Muscle of back (tissue), 13 donors: ENCODE measurements around the gene HRCT1. TPM values are rescaled to one million over a fixed set of nuclear protein-coding genes. Genes with fewer than 3 reads are reported as not detected.
"Not testable (repeated sequence)": the region's sequence is repeated elsewhere in the genome, so short reads cannot be mapped to it uniquely, and the experiment has no call there.

Experiments used
- DNase-seq, 3 donors: peaks; one replicate each; pipeline versions ENCODE4 v3.0.0 to v3.0.0-alpha.2; 2013
- long read RNA-seq, 9 donors: transcript quantifications; one replicate each; lab custom pipeline, GENCODE V29; 2026
- polyA plus RNA-seq, 10 donors: library from polyadenylated mRNA; unstranded; fragments of 120-200 nt; gene quantifications; one replicate each; pipeline ENCODE4 v1.2.1, GENCODE V29; 2013; ENCODE audit not compliant: insufficient read length in 10 of 10

HRCT1 gene
- polyA plus RNA-seq: 1 to 10 TPM in 8 of 10 donors, under 1 TPM in 2; 0.74 to 2.6 (median 1.7) TPM
- long read RNA-seq, donor 1, partial matches to known transcripts: 0 of 1 reads
- long read RNA-seq, donor 1, other reads (novel, unspliced or antisense): 0 of 1 reads
- long read RNA-seq, donor 2: 0 reads
- long read RNA-seq, donor 3: 0 reads
- long read RNA-seq, donor 4, partial matches to known transcripts: 0 of 4 reads
- long read RNA-seq, donor 4, other reads (novel, unspliced or antisense): 0 of 4 reads
- long read RNA-seq, donor 5, partial matches to known transcripts: 0 of 2 reads
- long read RNA-seq, donor 5, other reads (novel, unspliced or antisense): 0 of 2 reads
- long read RNA-seq, donor 6, transcript HRCT1-201 (1 exons, 950 nt): major isoform, 6 of 6 reads
- long read RNA-seq, donor 6, partial matches to known transcripts: 0 of 6 reads
- long read RNA-seq, donor 6, other reads (novel, unspliced or antisense): 0 of 6 reads
- long read RNA-seq, donor 7: 0 reads
- long read RNA-seq, donor 8: 0 reads
- long read RNA-seq, donor 9, partial matches to known transcripts: 0 of 1 reads
- long read RNA-seq, donor 9, other reads (novel, unspliced or antisense): 0 of 1 reads

- DNase-seq: peak; percentile 88 to 94 (median 92)
Measured at GRCh38 chr9:35905912-35906679, at the start of gene HRCT1. TSS of gene HRCT1 (plus strand) at chr9:35906202. CDS start at chr9:35906288, 86 bp downstream.

GRCh38 chr9:35856206-35856605 is 49.8 kb upstream of the HRCT1 start:
- DNase-seq: no peak

GRCh38 chr9:35856882-35857281 is 49.1 kb upstream of the HRCT1 start:
- no peak for DNase-seq

DNA sequence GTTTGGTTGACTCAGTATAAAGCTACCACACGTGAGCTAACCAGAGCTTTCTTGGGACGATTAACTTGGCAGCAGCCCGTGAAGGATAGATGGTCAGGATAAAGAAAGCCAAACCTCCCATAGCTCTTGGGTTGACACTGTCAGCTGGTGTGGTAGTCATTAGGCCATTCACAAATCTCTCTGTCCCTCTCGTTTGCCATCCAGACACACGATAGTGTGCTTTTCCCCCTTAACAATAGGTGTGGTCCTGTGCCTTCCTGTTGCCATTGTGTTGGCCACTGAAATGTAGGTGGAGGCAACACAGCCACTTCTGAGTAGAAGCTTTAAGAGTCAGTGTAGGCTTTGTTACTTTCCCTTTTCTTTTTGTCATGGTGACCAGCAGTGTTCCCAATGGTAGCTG is 47.5 kb upstream of the HRCT1 start:
- DNase-seq: no peak

DNA sequence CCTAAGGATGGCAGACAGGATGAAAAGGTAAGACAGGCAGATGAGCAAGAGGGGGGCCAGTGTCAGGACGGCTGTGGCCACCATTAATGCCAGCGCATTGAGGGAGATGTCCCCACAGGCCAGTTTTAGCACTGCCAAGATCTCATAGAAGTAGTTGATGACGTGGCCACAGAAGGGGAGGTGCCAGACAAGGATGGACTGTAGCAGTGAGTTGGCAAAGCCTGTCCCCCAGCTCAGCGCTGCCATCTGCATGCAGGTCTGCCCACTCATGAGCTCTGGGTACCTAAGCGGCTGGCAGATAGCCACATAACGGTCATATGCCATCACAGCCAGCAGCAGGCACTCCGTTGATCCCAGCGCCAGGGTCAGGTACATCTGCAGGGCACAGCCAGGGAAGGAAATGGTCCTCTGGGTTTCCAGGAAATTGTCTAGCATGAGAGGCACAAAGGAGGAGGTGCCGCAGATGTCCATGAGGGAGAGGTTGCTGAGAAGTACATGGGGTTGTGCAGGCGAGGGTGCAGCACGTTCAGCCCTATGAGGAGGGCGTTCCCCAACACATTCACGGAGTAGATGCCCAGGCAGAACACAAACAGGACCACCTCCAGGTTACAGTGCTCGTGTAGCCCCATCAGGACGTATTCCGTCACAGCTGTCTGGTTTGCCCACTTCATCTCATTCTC is 46.6 kb upstream of the HRCT1 start:
- DNase-seq: peak in 1 of 3 donors; percentile 27

DNA sequence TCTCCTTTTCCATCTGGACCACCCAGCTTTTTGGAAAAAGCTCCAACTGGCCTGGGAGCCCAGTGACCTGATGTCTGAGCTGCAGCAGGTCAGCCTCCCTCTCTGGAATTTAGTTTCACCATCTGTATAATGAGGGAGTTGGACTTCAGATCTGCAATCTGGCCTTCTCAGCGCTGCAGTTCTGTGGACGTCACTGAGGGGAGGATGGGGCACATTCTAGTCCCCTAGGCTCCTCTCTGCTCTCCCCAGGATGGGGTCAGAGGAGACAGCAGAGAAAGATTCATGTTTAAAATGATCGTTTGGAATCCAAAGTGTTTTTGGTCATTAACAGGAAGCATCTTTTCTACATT is 46.0 kb upstream of the HRCT1 start:
- DNase-seq: peak in 1 of 3 donors; percentile 35

DNA sequence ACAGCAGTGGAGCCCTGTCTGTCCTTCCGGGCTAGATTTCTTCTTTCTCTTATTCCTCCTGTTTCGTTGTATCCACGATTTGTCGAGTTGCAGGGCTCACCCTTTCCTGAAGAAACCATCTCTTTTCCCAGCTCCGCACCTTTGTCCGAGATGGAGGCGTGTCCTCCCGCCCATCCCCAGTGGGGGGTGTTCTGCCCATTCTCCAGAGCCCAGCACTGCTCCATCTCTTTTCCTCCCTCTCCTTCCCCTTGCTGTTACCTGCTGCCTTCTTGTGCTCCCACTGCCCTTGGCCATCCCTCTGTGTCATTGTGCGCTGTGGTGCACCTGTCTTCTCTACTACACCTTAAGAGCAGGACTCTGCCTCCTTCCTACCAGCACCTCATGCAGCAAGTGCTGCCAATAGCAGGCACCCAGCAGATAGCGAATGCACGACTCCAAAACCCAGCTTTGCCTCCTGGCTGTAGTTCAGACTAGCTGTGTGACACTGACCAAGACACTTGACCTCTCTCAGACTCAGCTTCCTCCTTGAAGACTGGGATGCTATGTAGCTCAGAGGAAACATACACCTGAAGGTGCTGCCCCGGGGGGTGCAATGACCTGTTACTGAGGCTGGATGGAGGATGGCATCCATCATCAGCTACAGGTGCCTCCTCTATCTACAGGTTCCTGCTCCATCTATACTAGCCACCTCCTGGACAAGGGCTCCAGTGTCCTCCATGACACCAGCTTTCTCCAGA is 44.7 kb upstream of the HRCT1 start:
- no peak for DNase-seq

GRCh38 chr9:35862328-35862727 is 43.7 kb upstream of the HRCT1 start:
- no peak for DNase-seq

GRCh38 chr9:35863583-35863982 is 42.4 kb upstream of the HRCT1 start:
- no peak for DNase-seq

DNA sequence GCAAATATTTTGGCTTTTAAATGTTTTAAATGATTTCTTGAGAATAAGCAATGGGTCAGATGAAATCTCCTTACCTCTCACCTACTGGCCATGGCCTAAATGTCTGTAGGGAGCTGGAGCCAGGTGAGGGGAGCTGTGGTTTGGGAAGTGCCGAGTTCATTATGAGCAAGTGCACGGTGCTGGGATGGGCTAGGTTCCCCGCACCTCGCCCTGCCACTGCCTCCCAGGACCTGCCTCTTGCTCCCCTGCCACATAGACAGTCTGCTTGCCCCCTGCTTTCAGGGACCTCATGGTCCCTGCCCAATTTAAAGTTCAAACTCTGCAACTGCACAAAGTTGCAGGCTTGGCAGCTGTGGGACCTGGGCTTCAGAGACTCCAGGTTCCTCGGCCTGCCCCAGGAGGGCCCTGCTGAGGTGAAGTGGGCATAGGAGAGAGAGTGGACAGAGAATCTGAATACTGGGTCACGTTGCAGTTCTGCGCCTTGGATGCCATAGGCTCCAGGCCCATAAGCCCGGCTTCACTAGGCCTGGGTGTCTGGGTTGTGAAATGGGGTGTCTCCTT is 41.2 kb upstream of the HRCT1 start:
- no peak for DNase-seq

DNA sequence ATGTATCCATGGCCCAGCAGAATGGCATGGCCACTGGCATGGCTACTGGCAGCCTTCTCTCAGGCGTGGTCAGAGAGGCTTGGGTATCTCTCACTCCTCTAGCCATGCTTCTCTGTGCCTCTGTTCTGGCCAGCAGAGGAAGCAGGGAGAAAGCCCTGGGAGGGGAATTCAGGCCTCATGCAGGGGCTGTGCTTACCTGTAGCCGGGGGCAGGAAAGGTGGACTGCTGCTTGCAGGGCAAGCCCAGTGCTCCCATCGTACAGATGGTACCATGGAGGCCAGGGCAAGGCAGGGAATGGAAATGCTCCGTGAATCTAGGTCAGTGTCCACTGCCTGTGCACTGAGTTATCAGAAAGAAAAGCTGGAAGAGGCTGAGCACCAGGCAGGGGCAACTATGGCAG is 38.5 kb upstream of the HRCT1 start:
- no peak for DNase-seq

- no peak for DNase-seq
Measured at GRCh38 chr9:35868933-35869332, 37.1 kb upstream of the HRCT1 start.

DNA sequence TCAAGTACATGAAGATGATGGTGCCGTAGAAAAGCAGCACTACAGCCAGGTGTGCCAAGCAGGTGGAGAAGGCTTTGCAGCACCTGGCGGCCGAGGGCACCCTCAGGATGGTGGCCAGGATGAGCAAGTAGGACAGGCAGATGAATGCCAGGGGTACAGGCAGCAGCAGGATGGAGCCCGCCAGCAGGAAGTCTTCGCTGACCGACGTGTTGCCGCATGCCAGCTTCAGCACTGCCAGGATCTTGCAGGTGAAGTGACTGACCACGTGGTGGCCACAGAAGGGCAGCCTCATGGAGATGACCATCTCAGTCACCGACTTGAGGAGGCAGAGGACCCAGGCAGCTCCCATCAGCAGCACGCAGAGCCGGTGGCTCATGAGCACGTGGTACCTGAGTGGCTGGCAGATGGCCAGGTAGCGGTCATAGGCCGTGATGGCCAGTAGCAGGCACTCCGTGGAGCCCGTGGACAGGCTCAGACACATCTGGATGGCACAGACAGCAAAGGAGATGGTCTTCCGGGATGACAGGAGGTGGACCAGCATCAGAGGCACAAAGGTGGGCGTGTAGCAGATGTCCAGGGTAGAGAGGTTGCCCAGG is 36.3 kb upstream of the HRCT1 start:
- no peak for DNase-seq

DNA sequence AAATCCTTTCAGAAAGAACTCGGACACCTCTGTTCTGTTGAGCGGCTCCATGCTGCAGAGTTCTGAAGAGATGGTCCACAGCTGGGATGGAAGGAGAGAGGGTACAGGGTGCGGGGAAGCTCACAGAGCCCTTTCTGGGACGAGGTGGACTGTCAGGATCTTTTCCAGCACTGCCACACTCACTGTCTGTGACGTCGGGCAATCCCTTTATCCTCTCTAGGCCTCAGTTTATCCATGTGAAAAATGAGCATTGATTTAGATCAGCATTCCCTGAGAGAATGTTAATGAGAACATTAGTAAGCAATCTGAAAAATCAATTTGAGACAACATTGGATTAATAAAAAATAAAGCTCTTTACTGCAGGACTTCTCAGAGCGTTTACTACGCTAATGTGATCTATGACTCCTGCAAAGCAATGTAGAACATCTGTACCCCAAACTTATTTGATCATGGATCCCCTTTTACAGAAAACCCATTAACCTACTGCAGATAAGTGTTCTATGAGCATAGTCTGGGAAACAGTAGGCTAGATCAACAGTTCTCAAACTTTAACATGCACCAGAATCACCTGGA is 35.6 kb upstream of the HRCT1 start, which contains the start of gene OR13J1:
TSS of gene OR13J1 (minus strand) at position 51 of the 573 bp plus-strand sequence. CDS start at position 51, 0 bp downstream.
- no peak for DNase-seq

DNA sequence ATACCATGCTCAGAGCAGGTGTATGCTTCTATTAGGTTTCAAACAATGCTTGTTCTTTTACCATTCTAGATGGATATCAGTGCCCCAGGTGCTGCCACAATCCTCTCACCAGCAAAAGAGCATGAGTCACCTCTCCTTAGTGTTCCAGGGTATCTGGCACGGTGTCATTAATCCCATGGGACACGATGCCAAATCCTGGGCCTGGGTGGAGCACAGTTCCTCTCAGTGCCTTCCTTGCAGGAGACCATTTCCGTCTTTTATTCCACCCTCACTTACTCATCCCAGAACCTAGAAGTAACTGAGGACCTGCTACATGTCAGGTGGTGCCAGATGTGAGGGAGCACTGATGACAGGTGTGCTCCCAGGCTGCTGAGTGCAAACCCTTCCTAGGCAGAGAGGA is 34.5 kb upstream of the HRCT1 start:
- no peak for DNase-seq

- DNase-seq: no peak
Measured at GRCh38 chr9:35872505-35872904, 33.5 kb upstream of the HRCT1 start.

GRCh38 chr9:35882263-35882848 is 23.6 kb upstream of the HRCT1 start:
- DNase-seq: peak; percentile 81 to 91 (median 89)

DNA sequence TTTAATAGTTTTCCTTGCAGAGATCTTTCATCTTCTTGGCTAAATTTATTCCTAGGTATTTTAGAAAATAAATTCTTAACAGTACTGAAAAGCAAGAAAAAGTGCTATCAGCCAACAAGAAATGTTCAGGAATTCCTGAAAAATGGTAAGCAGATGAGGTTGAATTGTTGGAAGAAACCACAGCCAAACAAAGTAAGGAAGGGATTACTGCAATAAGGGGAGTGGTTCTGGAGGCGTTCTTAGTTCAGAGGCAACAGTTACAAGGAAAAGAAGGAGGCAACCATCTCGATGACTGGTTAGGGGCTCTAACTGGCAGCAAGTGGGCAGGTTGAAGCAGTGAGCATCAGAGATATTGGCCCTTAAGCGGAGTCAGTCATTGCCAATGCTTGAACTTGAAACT is 23.0 kb upstream of the HRCT1 start:
- no peak for DNase-seq

GRCh38 chr9:35884908-35885307 is 21.1 kb upstream of the HRCT1 start:
- DNase-seq: not testable (repeated sequence)

DNA sequence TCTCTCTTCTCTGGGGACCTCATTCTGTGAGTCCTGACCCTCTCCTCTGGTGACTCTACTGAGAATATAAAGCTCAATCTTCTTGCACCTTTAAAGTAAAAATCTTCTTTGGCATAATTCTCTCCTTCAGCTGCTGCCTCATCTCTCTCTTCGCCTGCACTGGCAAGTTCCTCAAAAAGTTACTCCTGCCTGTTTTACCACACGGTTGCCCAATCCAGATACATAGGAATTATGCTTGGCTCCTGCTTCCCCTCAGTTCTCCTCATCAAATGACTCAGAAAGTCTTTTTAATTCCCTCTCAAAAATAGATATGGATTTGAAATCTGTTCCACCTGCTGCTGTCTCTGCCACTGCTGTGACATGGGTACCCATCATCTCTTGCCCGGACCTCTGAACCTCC is 14.4 kb upstream of the HRCT1 start:
- no peak for DNase-seq
